ENCODE results near the gene B4GALT1.

B4GALT1 gene

DNA sequence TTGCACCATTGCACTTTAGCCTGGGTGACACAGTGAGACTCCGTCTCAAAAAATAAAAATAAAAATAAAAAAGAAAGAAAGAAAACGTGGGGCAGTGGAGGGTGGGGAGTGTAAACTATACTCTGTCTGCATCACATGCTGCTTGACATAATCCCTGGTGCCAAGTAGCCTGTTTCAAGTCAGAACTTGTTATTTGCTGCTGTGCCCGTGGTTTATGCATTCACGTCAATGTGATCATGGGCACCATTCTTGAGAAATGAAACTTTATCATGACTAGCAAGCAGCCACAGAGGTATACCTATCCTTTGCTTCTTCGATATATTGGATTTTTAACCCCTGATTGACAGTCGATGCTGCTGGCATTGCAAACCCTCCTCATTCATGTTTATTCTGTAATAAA lies 86.6 kb downstream of the B4GALT1 start:
- H3K4me3 ChIP-seq (ENCODE audit: low read length) = no peak overlapping the region
- TF ChIP-seq ZNF274 (IDR thresholded peaks at IDR 0.05; ENCODE audit: low read depth, low read length) = no peak

DNA sequence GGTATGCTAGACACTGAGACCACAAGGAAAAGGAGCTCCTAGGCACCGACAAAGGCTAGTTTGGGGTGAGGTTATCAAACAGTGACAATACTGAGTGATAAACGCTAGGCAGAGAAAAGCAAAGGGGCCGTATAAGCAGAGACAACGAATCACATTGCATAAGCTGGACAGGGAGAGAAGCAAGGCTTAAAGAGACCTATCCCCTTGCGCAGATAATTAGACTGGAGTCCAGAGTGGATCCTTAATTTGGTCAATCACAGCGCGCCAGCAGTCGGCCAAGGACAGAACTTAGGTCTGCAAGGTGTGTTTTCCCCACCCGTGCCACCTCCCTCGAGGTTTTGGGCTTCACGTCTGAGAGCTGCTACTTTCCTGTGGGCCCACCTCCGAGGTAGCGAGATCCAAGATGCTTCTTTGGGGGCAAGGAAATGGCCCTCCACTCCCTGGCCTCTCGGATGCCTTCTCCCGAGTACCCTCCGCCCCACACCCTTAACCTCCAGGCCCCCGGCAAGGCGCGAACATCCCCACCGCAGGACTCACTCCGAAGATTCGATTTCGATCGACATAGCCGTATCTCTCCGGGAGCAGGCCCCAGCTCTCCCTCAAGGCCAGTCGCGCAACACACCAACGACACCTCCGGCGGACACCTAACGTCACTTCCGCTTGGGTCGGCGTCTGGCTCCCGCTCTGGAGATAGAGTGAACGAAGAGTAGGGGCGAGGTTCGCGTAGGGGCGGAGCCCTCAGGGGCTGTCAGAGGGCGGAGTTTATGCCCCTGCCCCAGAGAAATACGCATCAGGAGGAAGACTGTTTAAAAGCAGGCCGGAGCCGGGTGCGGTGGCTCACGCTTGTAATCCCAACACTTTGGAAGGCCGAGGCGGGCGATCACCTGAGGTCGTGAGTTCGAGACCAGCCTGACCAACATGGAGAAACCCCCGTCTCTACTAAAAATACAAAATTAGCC lies 90.8 kb downstream of the B4GALT1 start, which contains the start of gene SMU1:
Gene SMU1, minus strand, starts transcription at position 629 of the 959 bp plus-strand sequence. Its CDS starts 66 bp downstream, at position 563.
- H3K4me3 ChIP-seq (ENCODE audit: low read length) = peak within 1 kb of the TSS; percentile 76
- TF ChIP-seq ZNF274 (IDR thresholded peaks at IDR 0.05; ENCODE audit: low read depth, low read length) = no peak

DNA sequence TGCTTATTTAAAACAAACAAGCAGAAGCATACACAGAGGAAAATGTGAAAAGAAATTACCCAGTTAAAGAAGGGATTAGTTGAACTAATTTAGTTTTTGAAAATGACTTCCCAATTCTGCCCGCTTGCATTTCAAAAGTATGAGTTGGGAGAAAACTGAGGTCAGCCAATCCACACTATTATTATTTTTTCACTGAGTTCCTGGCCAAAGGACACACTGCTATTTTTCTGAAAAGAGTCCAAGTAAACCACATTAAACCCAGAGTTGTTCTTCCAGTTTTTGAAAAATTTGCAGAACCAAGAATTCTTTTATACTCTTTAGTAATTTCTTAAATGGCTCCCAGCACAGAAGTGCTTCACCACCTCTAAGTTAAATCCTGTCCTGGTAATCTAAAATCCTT lies 98.1 kb downstream of the B4GALT1 start:
- no peak overlapping the region for H3K4me3 ChIP-seq (ENCODE audit: low read length)
- no peak for TF ChIP-seq ZNF274 (IDR thresholded peaks at IDR 0.05; ENCODE audit: low read depth, low read length)

DNA sequence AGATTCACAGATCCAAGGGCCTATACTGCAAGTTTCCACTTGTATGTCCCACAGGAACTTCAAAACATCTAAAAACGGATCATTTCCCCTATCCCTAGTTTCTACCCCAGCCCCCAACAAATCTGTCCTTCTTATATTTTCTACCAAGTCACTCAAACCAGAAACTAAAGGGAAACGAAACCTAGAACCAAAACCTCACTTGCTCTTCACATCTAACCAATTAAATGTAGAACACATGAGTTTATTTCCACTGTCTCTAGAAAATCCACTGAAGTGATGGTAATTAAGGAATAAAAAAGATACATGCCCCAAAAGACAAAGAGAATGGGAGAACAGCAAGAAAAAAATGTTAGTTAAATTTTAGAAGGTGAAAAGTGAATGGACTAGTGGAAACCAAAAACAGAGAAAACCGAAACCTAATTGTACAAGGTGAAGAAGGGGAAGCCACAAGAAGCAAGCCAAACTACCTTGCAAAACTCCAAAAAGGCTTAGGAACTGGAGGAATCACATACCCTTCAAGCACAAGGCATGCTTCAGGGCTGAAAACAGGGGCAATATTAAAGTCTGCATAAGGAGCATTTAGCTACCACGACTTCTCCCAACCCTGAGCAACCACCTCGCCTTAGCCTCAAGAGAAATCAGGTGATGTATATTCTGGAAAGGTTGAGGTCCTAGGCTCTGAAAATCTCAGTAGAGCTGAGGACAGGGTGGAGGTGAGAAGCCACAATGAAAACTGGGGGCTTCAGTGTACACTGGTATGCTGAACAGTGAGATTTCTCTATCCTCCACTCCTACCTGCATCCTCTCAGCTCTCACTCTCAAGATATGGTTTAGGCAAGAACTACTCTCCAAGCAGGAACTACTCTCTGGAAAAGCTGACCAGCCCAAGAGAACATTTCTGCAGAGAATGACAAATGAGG lies 101.7 kb downstream of the B4GALT1 start:
- H3K4me3 ChIP-seq (ENCODE audit: low read length) = peak overlapping the region; percentile 38; the same call in 1 of the 2 replicates
- TF ChIP-seq ZNF274 (IDR thresholded peaks at IDR 0.05; ENCODE audit: low read depth, low read length) = no peak

Measured in GM08714 (cell line).